ENCODE results near the gene STK32B. TPM values are rescaled to one million over a fixed set of nuclear protein-coding genes. Genes with fewer than 3 reads are reported as not detected.

Gene STK32B
- total and polyA plus RNA-seq, 2 of the 8 experiments (the other 6 are each of a cell fraction or from before 2014, with no cell fraction given), result 2.3 to 2.5 TPM

GRCh38 chr4:5133201-5133600, 81.9 kb downstream of the STK32B start:
- no peak overlapping the region for H3K56ac ChIP-seq (replicated peaks; ENCODE audit: insufficient read length, low read depth, low read length)
- 93% methylated on average over 2 of the region's 2 CpGs; no CpG with 5 or more reads in 1 of the 2 experiments for WGBS, 2 experiments (ENCODE audit: extremely low coverage in 1 of 2, insufficient coverage in 1 of 2, insufficient read length in 1 of 2, insufficient replicate concordance in 2 of 2, low coverage in 1 of 2, low lambda C conversion rate in 2 of 2, missing lambda C conversion rate in 1 of 2)
- no peak overlapping the region for H4K8ac ChIP-seq (ENCODE audit: extremely low read depth, insufficient read depth, low read length)
- ChIA-PET CTCF (ENCODE audit: partially characterized antibody) (interaction anchor here (2.9 kb wide), 1 partner anchor 83 kb away, joined by 9 read pairs; the partner anchor contains the start of gene STK32B), POLR2A (ENCODE audit: partially characterized antibody) (no interaction called here)
- DNase-seq (ENCODE audit: low read depth in 1 of 2, low spot score in 2 of 2) (no peak), FAIRE-seq (no peak)
- no peak overlapping the region for H4K91ac ChIP-seq (replicated peaks; ENCODE audit: insufficient read length, low read length)
- H2BK5ac ChIP-seq (ENCODE audit: low read depth, low read length), result no peak overlapping the region
- H2BK20ac ChIP-seq (ENCODE audit: low read length), result no peak overlapping the region
- peak overlapping the region in 1 of 2 experiments; percentile 28; a peak in 1 of 4 replicates for H3K4me2 ChIP-seq (ENCODE audit: insufficient read depth in 1 of 2, low read depth in 2 of 2, low read length in 2 of 2)
- H4K20me1 ChIP-seq (replicated peaks in 1 of 2; ENCODE audit: control insufficient read depth in 1 of 2, insufficient read depth in 2 of 2, low read length in 2 of 2), result no peaks in the 10 kb centered on the region
- H3K79me2 ChIP-seq (ENCODE audit: control insufficient read depth in 1 of 2, insufficient read depth in 2 of 2, low read length in 2 of 2), result no peaks in the 10 kb centered on the region
- H3K14ac ChIP-seq (ENCODE audit: insufficient read length), result no peak overlapping the region
- no peak overlapping the region for H3K23ac ChIP-seq (ENCODE audit: insufficient read length)
- no peak overlapping the region for H2AFZ ChIP-seq (ENCODE audit: low read length)
- H3K9ac ChIP-seq (replicated peaks in 1 of 4; ENCODE audit: extremely low read depth in 1 of 4, low read depth in 3 of 4, low read length in 3 of 4), result no peak overlapping the region
- H3K27ac ChIP-seq (ENCODE audit: low read depth, low read length), result no peak overlapping the region
- H3K23me2 ChIP-seq (ENCODE audit: low read depth, low read length), result no peaks in the 10 kb centered on the region
- no peaks in the 10 kb centered on the region; a peak in 1 of 7 replicates for H3K27me3 ChIP-seq (replicated peaks in 1 of 4; ENCODE audit: control insufficient read depth in 3 of 4, extremely low read depth in 1 of 4, insufficient read depth in 3 of 4, low read length in 3 of 4)
- no peaks in the 10 kb centered on the region for H3K79me1 ChIP-seq (ENCODE audit: low read depth, low read length)
- H3K4me1 ChIP-seq (replicated peaks in 1 of 4; ENCODE audit: control insufficient read depth in 3 of 4, insufficient read depth in 4 of 4, low read length in 3 of 4), result peaks cover 0 to 17% (median 7%) of the 10 kb centered on the region in 4 experiments; a peak in 4 of 7 replicates
- H3K4ac ChIP-seq (replicated peaks; ENCODE audit: insufficient read length, low read depth, low read length), result no peak overlapping the region
- no peak overlapping the region for H4K5ac ChIP-seq (ENCODE audit: insufficient read length, low read depth, low read length)
- no peak overlapping the region for H2BK12ac ChIP-seq (ENCODE audit: low read depth, low read length)
- H3K36me3 ChIP-seq (ENCODE audit: control insufficient read depth in 2 of 4, insufficient read depth in 4 of 4, low read length in 3 of 4), result no peaks in the 10 kb centered on the region
- no peak overlapping the region for H3K18ac ChIP-seq (ENCODE audit: extremely low read depth, low read length)
- H3K4me3 ChIP-seq (ENCODE audit: extremely low read depth in 1 of 4, insufficient read depth in 2 of 4, low read depth in 3 of 4, low read length in 4 of 4), result no peak overlapping the region
- no peak overlapping the region for H2BK15ac ChIP-seq (ENCODE audit: low read length)
- no peak overlapping the region for H2BK120ac ChIP-seq (replicated peaks; ENCODE audit: low read depth, low read length)
- H2AK5ac ChIP-seq (ENCODE audit: low read depth, low read length), result no peak overlapping the region
- no peaks in the 10 kb centered on the region for H3K9me3 ChIP-seq (ENCODE audit: insufficient read depth in 2 of 2, low read depth in 1 of 2, low read length in 1 of 2)
- TF ChIP-seq SP2 (IDR thresholded peaks at IDR 0.05; ENCODE audit: low read length) (no peak), CEBPB (IDR thresholded peaks at IDR 0.05; ENCODE audit: low read depth, low read length) (no peak), NANOG (IDR thresholded peaks at IDR 0.05; ENCODE audit: insufficient read depth, low read depth, low read length, poor library complexity, severe bottlenecking) (no peak), KDM1A (IDR thresholded peaks at IDR 0.05; ENCODE audit: borderline replicate concordance, low read length) (no peak), CTCF (IDR thresholded peaks at IDR 0.05; ENCODE audit: control extremely low read depth in 1 of 3, insufficient read depth in 1 of 3, low read depth in 1 of 3, low read length in 3 of 3) (no peak)

All from H1 (cell line).